Muscle layer of colon (tissue), 2 donors: Measurements from ENCODE around the gene LRP8.

Source experiments
- H3K27ac ChIP-seq: one replicate; pipeline ENCODE4 v1.7.0; 2013; ENCODE audit warnings: low read depth, mild to moderate bottlenecking, low read length, moderate library complexity
- H3K27me3 ChIP-seq, 2 donors: one replicate each; pipeline ENCODE4 v1.7.0; 2013; ENCODE audit warnings: low read length in 2 of 2, mild to moderate bottlenecking in 2 of 2; ENCODE audit not compliant: insufficient read depth in 2 of 2, control insufficient read depth in 1 of 2
- H3K36me3 ChIP-seq: one replicate; pipeline ENCODE4 v1.7.0; 2013; ENCODE audit warnings: mild to moderate bottlenecking, low read length; ENCODE audit not compliant: insufficient read depth
- H3K4me1 ChIP-seq: one replicate; pipeline ENCODE4 v1.7.0; 2013; ENCODE audit warnings: mild to moderate bottlenecking, low read length; ENCODE audit not compliant: insufficient read depth
- H3K4me3 ChIP-seq, 2 donors: one replicate each; pipeline ENCODE4 v1.7.0; 2013; ENCODE audit warnings: low read length in 2 of 2, low read depth in 1 of 2, mild to moderate bottlenecking in 1 of 2, moderate library complexity in 1 of 2
- H3K9ac ChIP-seq: one replicate; pipeline ENCODE4 v1.7.0; 2013; ENCODE audit warnings: low read length
- H3K9me3 ChIP-seq: one replicate; pipeline ENCODE4 v1.7.0; 2013; ENCODE audit warnings: mild to moderate bottlenecking, low read length
- donor health status: abdominal sarcoma.
- donor health status: Adenocarcinoma of cecum.

The LRP8 gene

GRCh38 chr1:53272349-53272748, 55.5 kb downstream of the LRP8 start:
- H3K4me1 ChIP-seq: no peaks in the 10 kb centered on the region
- no peaks in the 10 kb centered on the region for H3K36me3 ChIP-seq
- no peaks in the 10 kb centered on the region for H3K27me3 ChIP-seq
- no peak overlapping the region for H3K27ac ChIP-seq
- no peak overlapping the region for H3K9ac ChIP-seq
- H3K9me3 ChIP-seq: no peaks in the 10 kb centered on the region
- no peak overlapping the region for H3K4me3 ChIP-seq

DNA sequence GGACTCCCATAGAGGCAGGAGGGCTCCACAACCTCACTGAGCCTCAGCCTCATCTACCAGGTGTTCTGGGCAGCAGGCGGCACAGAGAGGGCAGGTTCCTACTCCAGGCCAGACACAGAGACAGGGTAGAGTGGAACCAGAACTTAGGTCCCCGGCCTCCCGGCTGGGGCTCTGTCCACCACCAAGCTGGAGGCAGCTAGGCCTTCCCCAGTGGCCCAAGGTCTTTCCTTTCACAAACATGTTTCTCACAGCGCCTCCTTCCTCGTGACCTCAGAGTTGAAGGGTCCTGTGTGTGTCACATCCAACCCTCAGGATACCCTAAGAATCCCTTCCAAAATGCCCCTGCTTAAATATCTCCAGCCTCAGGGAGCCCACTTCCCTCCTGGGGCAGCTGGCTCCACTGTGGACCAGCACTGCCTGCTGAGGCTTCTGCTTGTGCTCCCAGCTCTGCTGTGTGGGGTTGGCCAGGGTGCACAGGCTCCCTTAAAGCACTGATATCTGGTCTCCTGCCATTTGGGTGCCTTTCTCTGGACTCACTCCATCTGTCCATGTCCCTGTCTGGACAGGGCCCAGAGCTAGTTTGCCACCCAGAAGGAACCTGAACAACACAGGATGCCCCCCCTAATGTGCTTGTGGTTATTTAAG, 56.3 kb downstream of the LRP8 start:
- Histone ChIP-seq H3K36me3 (no peaks in the 10 kb centered on the region), H3K27me3 (no peaks in the 10 kb centered on the region), H3K4me1 (no peaks in the 10 kb centered on the region), H3K9me3 (no peaks in the 10 kb centered on the region), H3K27ac (no peak overlapping the region), H3K4me3 (no peak overlapping the region), H3K9ac (no peak overlapping the region)

GRCh38 chr1:53270873-53271272, 57.0 kb downstream of the LRP8 start:
- Histone ChIP-seq H3K4me1 (no peaks in the 10 kb centered on the region), H3K27ac (no peak overlapping the region), H3K9ac (no peak overlapping the region), H3K27me3 (no peaks in the 10 kb centered on the region), H3K4me3 (no peak overlapping the region), H3K9me3 (no peaks in the 10 kb centered on the region), H3K36me3 (no peaks in the 10 kb centered on the region)

GRCh38 chr1:53270107-53270506, 57.8 kb downstream of the LRP8 start:
- H3K36me3 ChIP-seq: no peaks in the 10 kb centered on the region
- no peak overlapping the region for H3K9ac ChIP-seq
- H3K9me3 ChIP-seq: no peaks in the 10 kb centered on the region

GRCh38 chr1:53267761-53268160, 60.1 kb downstream of the LRP8 start:
- H3K4me3 ChIP-seq: no peak overlapping the region
- H3K9me3 ChIP-seq: no peaks in the 10 kb centered on the region
- H3K27ac ChIP-seq: no peak overlapping the region
- H3K4me1 ChIP-seq: no peaks in the 10 kb centered on the region
- no peaks in the 10 kb centered on the region for H3K36me3 ChIP-seq
- no peak overlapping the region for H3K9ac ChIP-seq
- no peaks in the 10 kb centered on the region for H3K27me3 ChIP-seq

More at GRCh38 chr1:53270107-53270506, 57.8 kb downstream of the LRP8 start:
- H3K27me3 ChIP-seq: no peaks in the 10 kb centered on the region
- no peak overlapping the region for H3K27ac ChIP-seq
- no peaks in the 10 kb centered on the region for H3K4me1 ChIP-seq
- no peak overlapping the region for H3K4me3 ChIP-seq

GRCh38 chr1:53266038-53266437, 61.8 kb downstream of the LRP8 start:
- Histone ChIP-seq H3K4me3 (no peak overlapping the region), H3K9ac (no peak overlapping the region), H3K9me3 (no peaks in the 10 kb centered on the region), H3K27ac (no peak overlapping the region), H3K36me3 (no peaks in the 10 kb centered on the region), H3K4me1 (no peaks in the 10 kb centered on the region), H3K27me3 (no peaks in the 10 kb centered on the region)

- Histone ChIP-seq H3K4me3 (no peak overlapping the region), H3K9me3 (no peaks in the 10 kb centered on the region), H3K27ac (no peak overlapping the region), H3K9ac (no peak overlapping the region), H3K27me3 (no peaks in the 10 kb centered on the region), H3K4me1 (no peaks in the 10 kb centered on the region), H3K36me3 (no peaks in the 10 kb centered on the region)
Measured at GRCh38 chr1:53265581-53265980, 62.3 kb downstream of the LRP8 start.

GRCh38 chr1:53264048-53264447, 63.8 kb downstream of the LRP8 start:
- H3K9ac ChIP-seq: no peak overlapping the region
- no peaks in the 10 kb centered on the region for H3K4me1 ChIP-seq
- H3K27ac ChIP-seq: no peak overlapping the region
- no peaks in the 10 kb centered on the region for H3K27me3 ChIP-seq
- H3K36me3 ChIP-seq: no peaks in the 10 kb centered on the region
- H3K9me3 ChIP-seq: no peaks in the 10 kb centered on the region
- H3K4me3 ChIP-seq: no peak overlapping the region

DNA sequence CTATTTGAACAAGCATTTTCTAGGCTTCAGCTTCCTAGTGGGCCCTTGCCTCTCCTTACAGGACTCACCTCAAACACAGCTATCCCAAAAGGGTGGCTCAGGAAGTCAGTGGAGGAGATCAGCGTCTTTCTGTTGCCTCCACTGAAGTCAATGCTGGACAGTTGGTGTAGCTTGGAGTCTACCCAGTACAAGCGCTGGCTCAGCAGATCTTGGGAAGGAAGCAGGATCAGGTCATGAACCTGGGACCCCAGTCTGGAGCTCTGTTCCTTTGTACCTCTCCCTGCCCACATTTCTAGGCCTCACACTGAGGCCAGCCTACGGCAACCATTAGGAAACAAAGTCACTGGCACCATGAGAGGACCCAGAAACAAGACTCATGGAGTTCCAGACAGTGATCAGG, 65.9 kb downstream of the LRP8 start:
- no peak overlapping the region for H3K9ac ChIP-seq
- no peaks in the 10 kb centered on the region for H3K4me1 ChIP-seq
- H3K27ac ChIP-seq: no peak overlapping the region
- no peak overlapping the region for H3K4me3 ChIP-seq
- no peaks in the 10 kb centered on the region for H3K27me3 ChIP-seq
- H3K9me3 ChIP-seq: no peaks in the 10 kb centered on the region
- H3K36me3 ChIP-seq: no peaks in the 10 kb centered on the region

GRCh38 chr1:53260631-53261247, 67.1 kb downstream of the LRP8 start:
- H3K9me3 ChIP-seq: no peaks in the 10 kb centered on the region
- no peak overlapping the region for H3K4me3 ChIP-seq
- H3K4me1 ChIP-seq: no peaks in the 10 kb centered on the region
- no peaks in the 10 kb centered on the region for H3K27me3 ChIP-seq
- no peaks in the 10 kb centered on the region for H3K36me3 ChIP-seq
- no peak overlapping the region for H3K27ac ChIP-seq
- no peak overlapping the region for H3K9ac ChIP-seq

DNA sequence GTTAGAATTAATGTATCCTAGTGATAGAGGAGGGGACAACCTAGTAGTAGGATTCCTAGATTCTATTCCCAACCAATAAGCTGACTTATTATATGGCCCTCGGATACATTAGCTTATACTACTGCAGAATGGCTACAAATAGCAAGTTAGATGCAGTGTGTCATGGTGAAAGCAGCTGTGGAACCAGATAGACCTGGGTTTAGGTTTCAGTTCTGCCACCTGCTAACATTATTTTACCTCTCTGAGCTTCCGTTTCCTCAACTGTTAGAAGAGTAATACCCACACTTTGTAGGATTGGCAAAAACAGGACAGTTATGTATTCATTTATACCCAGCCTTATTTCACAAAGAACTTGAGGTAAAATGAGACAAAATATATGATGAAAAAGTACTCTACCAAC, 67.9 kb downstream of the LRP8 start:
- H3K9ac ChIP-seq: no peak overlapping the region
- H3K4me1 ChIP-seq: no peaks in the 10 kb centered on the region
- no peaks in the 10 kb centered on the region for H3K9me3 ChIP-seq
- no peak overlapping the region for H3K4me3 ChIP-seq
- H3K27ac ChIP-seq: no peak overlapping the region
- no peaks in the 10 kb centered on the region for H3K36me3 ChIP-seq
- H3K27me3 ChIP-seq: no peaks in the 10 kb centered on the region

DNA sequence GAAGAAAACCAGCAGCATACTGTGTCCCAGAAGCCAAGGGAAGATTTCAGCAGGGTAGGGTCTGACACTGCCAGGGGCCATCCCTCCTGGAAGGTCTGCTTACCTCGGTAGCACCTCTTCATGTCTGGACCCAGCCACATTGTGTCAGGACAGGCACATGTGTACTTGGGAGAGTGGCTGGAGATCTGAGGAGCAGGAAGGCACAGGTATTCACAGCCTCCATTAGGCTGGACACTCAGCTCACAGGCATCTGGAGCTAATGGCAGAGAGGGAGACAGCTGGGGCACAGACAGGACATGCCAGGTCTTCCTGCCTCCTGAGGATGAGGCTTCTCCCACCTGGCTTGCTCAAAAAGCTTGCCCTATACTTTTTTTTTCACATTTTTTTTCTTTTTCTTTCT, 69.7 kb downstream of the LRP8 start:
- no peaks in the 10 kb centered on the region for H3K27me3 ChIP-seq
- H3K9ac ChIP-seq: no peak overlapping the region
- H3K4me1 ChIP-seq: no peaks in the 10 kb centered on the region
- no peaks in the 10 kb centered on the region for H3K9me3 ChIP-seq
- H3K27ac ChIP-seq: no peak overlapping the region
- H3K4me3 ChIP-seq: no peak overlapping the region
- no peaks in the 10 kb centered on the region for H3K36me3 ChIP-seq
